ENCODE data around the gene ARID1B. TPM values are rescaled to one million over a fixed set of nuclear protein-coding genes. Genes with fewer than 3 reads are reported as not detected.
A peak's percentile ranks its signal among the peaks of the same experiment; 100 is the strongest.

Gene ARID1B
- total and polyA plus RNA-seq, 7 donors: 8.1 to 61.1 (median 53.1) TPM

- Histone ChIP-seq H3K4me1 (peaks cover 98% of the 10 kb centered on the region), H3K36me3 (ENCODE audit: insufficient read depth in 1 of 2, low read depth in 1 of 2) (no peaks in the 10 kb centered on the region), H3K4me3 (no peak overlapping the region), H3K9me3 (no peaks in the 10 kb centered on the region), H3K27ac (peak overlapping the region; percentile 28), H3K27me3 (ENCODE audit: insufficient read depth in 3 of 3, low read length in 2 of 3) (no peaks in the 10 kb centered on the region)
- TF ChIP-seq CTCF (IDR thresholded peaks at IDR 0.05): no peak
- ATAC-seq (no peak), DNase-seq (no peak)
- intact Hi-C loops (cut with DNase I): no loop called here
- 74 to 84% (median 79%) methylated on average over 6 of the region's 6 CpGs for WGBS, 3 donors
Measured at GRCh38 chr6:156845454-156846155, 68.4 kb downstream of the ARID1B start.

DNA sequence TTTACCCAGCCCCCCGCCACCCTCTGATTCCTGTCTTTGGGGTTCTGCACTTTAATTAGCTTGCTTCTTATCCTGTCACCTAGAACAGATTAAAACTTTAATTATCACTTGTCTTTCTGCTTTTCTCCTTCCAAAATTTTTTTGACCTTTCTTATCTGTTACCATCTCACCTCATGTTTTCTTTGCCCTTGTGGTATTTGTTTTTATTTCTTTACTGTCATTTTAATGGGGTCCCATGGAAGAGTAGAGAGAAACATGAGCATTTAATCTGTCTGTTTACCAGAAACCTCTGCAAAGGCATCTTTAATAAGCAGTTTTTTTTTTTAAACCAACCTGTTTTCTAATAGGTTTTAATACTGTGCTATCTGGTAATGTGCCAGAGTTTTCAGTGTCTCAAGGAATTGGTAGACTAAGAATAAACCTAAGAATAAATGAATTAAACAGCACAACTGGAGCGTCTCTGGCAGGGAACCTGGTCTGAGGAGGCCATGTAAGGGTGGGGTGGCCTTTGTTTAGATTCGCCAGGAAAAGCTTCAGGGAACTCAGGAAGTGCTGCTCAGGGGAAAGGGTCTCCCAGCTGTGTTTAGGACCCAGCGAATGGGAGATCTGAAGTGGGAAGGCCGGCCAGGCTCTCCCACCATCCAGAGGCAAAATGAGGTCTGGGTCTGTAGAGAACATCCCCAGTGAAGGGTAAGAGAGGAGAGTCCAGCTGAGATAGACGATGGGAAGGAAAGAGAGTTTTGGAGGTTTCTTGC is 69.8 kb downstream of the ARID1B start:
- Histone ChIP-seq H3K27ac (peak overlapping the region; percentile 82), H3K9me3 (no peaks in the 10 kb centered on the region), H3K4me3 (no peak overlapping the region), H3K27me3 (ENCODE audit: insufficient read depth in 3 of 3, low read length in 2 of 3) (no peaks in the 10 kb centered on the region), H3K4me1 (peaks cover 96% of the 10 kb centered on the region), H3K36me3 (ENCODE audit: insufficient read depth in 1 of 2, low read depth in 1 of 2) (no peaks in the 10 kb centered on the region)
- intact Hi-C loops (cut with DNase I): no loop called here
- WGBS, 3 donors: 39 to 43% (median 41%) methylated on average over 6 of the region's 6 CpGs
- ATAC-seq (no peak), DNase-seq (no peak)
- no peak for TF ChIP-seq CTCF (IDR thresholded peaks at IDR 0.05)

GRCh38 chr6:156848123-156848522 is 70.9 kb downstream of the ARID1B start:
- no peak for TF ChIP-seq CTCF (IDR thresholded peaks at IDR 0.05)
- 22 to 31% (median 24%) methylated on average over 3 of the region's 3 CpGs for WGBS, 3 donors
- Histone ChIP-seq H3K27me3 (ENCODE audit: insufficient read depth in 3 of 3, low read length in 2 of 3) (no peaks in the 10 kb centered on the region), H3K4me3 (peak overlapping the region; percentile 43), H3K36me3 (ENCODE audit: insufficient read depth in 1 of 2, low read depth in 1 of 2) (no peaks in the 10 kb centered on the region), H3K27ac (peak overlapping the region; percentile 82), H3K9me3 (no peaks in the 10 kb centered on the region), H3K4me1 (peaks cover 96% of the 10 kb centered on the region)
- no peak for ATAC-seq
- intact Hi-C loops (cut with DNase I): loop anchor here in 1 of 2 donors (1.0 kb wide), 1 partner anchor 69 kb away; no protein-coding TSS in a partner anchor
- no peak for DNase-seq

DNA sequence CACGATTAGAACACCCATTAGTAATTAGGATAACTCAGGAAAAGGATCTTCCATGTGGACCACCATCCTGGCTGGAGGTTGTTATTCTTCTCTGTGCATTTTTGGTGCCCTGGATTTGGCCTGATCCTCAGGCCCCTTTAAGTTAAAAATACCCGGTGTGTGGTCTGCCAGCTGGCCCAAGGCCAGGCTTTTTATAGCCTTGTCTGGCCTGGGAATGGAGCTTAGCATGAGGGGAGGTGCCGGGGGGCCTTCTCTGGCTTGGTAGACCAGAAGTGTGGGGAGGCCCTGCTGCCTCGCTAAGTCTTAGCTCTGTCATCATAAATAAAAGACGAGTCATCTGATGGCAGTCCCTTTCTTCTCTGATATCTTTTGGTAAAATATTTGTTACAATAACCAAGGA is 71.4 kb downstream of the ARID1B start:
- Histone ChIP-seq H3K4me3 (peak overlapping the region; percentile 43), H3K4me1 (peaks cover 96% of the 10 kb centered on the region), H3K27me3 (ENCODE audit: insufficient read depth in 3 of 3, low read length in 2 of 3) (no peaks in the 10 kb centered on the region), H3K36me3 (ENCODE audit: insufficient read depth in 1 of 2, low read depth in 1 of 2) (no peaks in the 10 kb centered on the region), H3K9me3 (no peaks in the 10 kb centered on the region), H3K27ac (peak overlapping the region; percentile 82)
- DNase-seq (peak; percentile 48 to 86), ATAC-seq (peak; percentile 24 to 75 (median 68))
- TF ChIP-seq CTCF (IDR thresholded peaks at IDR 0.05): no peak
- 4 to 8% (median 4%) methylated on average over 5 of the region's 5 CpGs for WGBS, 3 donors
- intact Hi-C loops (cut with DNase I): loop anchor here in 1 of 2 donors (1.0 kb wide), 1 partner anchor 69 kb away; no protein-coding TSS in a partner anchor
